Measurements from ENCODE around the gene ST7. TPM values are rescaled to one million over a fixed set of nuclear protein-coding genes. Genes with fewer than 3 reads are reported as not detected.

Gene ST7
- total RNA-seq, 2 experiments from 2014 or later: 9.6 to 10.7 TPM

GRCh38 chr7:117045927-117046710 is 92.8 kb downstream of the ST7 start:
- TF ChIP-seq, protein P1, sequence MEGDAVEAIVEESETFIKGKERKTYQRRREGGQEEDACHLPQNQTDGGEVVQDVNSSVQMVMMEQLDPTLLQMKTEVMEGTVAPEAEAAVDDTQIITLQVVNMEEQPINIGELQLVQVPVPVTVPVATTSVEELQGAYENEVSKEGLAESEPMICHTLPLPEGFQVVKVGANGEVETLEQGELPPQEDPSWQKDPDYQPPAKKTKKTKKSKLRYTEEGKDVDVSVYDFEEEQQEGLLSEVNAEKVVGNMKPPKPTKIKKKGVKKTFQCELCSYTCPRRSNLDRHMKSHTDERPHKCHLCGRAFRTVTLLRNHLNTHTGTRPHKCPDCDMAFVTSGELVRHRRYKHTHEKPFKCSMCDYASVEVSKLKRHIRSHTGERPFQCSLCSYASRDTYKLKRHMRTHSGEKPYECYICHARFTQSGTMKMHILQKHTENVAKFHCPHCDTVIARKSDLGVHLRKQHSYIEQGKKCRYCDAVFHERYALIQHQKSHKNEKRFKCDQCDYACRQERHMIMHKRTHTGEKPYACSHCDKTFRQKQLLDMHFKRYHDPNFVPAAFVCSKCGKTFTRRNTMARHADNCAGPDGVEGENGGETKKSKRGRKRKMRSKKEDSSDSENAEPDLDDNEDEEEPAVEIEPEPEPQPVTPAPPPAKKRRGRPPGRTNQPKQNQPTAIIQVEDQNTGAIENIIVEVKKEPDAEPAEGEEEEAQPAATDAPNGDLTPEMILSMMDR (conservative IDR thresholded peaks at IDR 0.05; ENCODE audit: low read length): no peak
- TF ChIP-seq EZH2phosphoT487 (IDR thresholded peaks at IDR 0.05; ENCODE audit: borderline replicate concordance, low read depth, low read length): no peak
- H3K4me2 ChIP-seq (ENCODE audit: low read length): no peak overlapping the region
- no peaks in the 10 kb centered on the region for H3K36me3 ChIP-seq (ENCODE audit: insufficient read depth, low read length)
- no peak overlapping the region for H3K27ac ChIP-seq (ENCODE audit: low read depth, low read length, poor library complexity, severe bottlenecking)
- DNase-seq (ENCODE audit: low spot score): no peak
- no TSS peak for BruUV-seq (replicated peaks)
- H3K79me2 ChIP-seq (ENCODE audit: insufficient read depth, low read depth, low read length): no peaks in the 10 kb centered on the region
- intact Hi-C loops (cut with micrococcal nuclease; ENCODE audit: unreplicated experiment): no loop called here
- POLR2A ChIA-PET: no interaction called here
- no peak overlapping the region for H2AFZ ChIP-seq (ENCODE audit: low read length)
- CTCF ChIA-PET (ENCODE audit: unreplicated experiment): no interaction called here
- no peaks in the 10 kb centered on the region for H3K9me2 ChIP-seq (ENCODE audit: insufficient read depth, low read length)
- no peaks in the 10 kb centered on the region for H3K9me3 ChIP-seq (ENCODE audit: low read length)
- H3K4me1 ChIP-seq (ENCODE audit: insufficient read depth, low read length, poor library complexity, severe bottlenecking): no peaks in the 10 kb centered on the region
- H4K20me1 ChIP-seq (ENCODE audit: insufficient read depth, low read length): no peaks in the 10 kb centered on the region; the same call in 1 of the 2 replicates
- no peak overlapping the region for H3K4me3 ChIP-seq (ENCODE audit: low read depth, low read length, poor library complexity, severe bottlenecking)

- Histone ChIP-seq H3K27ac (ENCODE audit: low read depth, low read length, poor library complexity, severe bottlenecking) (no peak overlapping the region), H3K4me1 (ENCODE audit: insufficient read depth, low read length, poor library complexity, severe bottlenecking) (no peaks in the 10 kb centered on the region), H3K4me3 (ENCODE audit: low read depth, low read length, poor library complexity, severe bottlenecking) (no peak overlapping the region), H3K4me2 (ENCODE audit: low read length) (no peak overlapping the region), H3K9me3 (ENCODE audit: low read length) (no peaks in the 10 kb centered on the region), H3K79me2 (ENCODE audit: insufficient read depth, low read depth, low read length) (no peaks in the 10 kb centered on the region), H3K36me3 (ENCODE audit: insufficient read depth, low read length) (no peaks in the 10 kb centered on the region), H4K20me1 (ENCODE audit: insufficient read depth, low read length) (no peaks in the 10 kb centered on the region; the same call in 1 of the 2 replicates), H3K9me2 (ENCODE audit: insufficient read depth, low read length) (no peaks in the 10 kb centered on the region), H2AFZ (ENCODE audit: low read length) (no peak overlapping the region)
- CTCF ChIA-PET (ENCODE audit: unreplicated experiment): no interaction called here
- intact Hi-C loops (cut with micrococcal nuclease; ENCODE audit: unreplicated experiment): no loop called here
- TF ChIP-seq EZH2phosphoT487 (IDR thresholded peaks at IDR 0.05; ENCODE audit: borderline replicate concordance, low read depth, low read length): no peak
- DNase-seq (ENCODE audit: low spot score): no peak
- POLR2A ChIA-PET: no interaction called here
- BruUV-seq (replicated peaks): no TSS peak
These were observed 94.2 kb downstream of the ST7 start for GRCh38 chr7:117047496-117047895.

- H3K79me2 ChIP-seq (ENCODE audit: insufficient read depth, low read depth, low read length): no peaks in the 10 kb centered on the region
- H3K4me3 ChIP-seq (ENCODE audit: low read depth, low read length, poor library complexity, severe bottlenecking): no peak overlapping the region
- intact Hi-C loops (cut with micrococcal nuclease; ENCODE audit: unreplicated experiment): no loop called here
- H3K27ac ChIP-seq (ENCODE audit: low read depth, low read length, poor library complexity, severe bottlenecking): no peak overlapping the region
- DNase-seq (ENCODE audit: low spot score): no peak
- no peaks in the 10 kb centered on the region; the same call in 1 of the 2 replicates for H4K20me1 ChIP-seq (ENCODE audit: insufficient read depth, low read length)
- BruUV-seq (replicated peaks): no TSS peak
- no peaks in the 10 kb centered on the region for H3K9me3 ChIP-seq (ENCODE audit: low read length)
- no peaks in the 10 kb centered on the region for H3K36me3 ChIP-seq (ENCODE audit: insufficient read depth, low read length)
- no peak overlapping the region for H2AFZ ChIP-seq (ENCODE audit: low read length)
- ChIA-PET POLR2A (no interaction called here), CTCF (ENCODE audit: unreplicated experiment) (no interaction called here)
- no peaks in the 10 kb centered on the region for H3K9me2 ChIP-seq (ENCODE audit: insufficient read depth, low read length)
- no peak for TF ChIP-seq EZH2phosphoT487 (IDR thresholded peaks at IDR 0.05; ENCODE audit: borderline replicate concordance, low read depth, low read length)
- TF ChIP-seq, protein P1 (conservative IDR thresholded peaks at IDR 0.05; ENCODE audit: low read length): no peak
- H3K4me2 ChIP-seq (ENCODE audit: low read length): no peak overlapping the region
- no peaks in the 10 kb centered on the region for H3K4me1 ChIP-seq (ENCODE audit: insufficient read depth, low read length, poor library complexity, severe bottlenecking)
These were observed 95.0 kb downstream of the ST7 start for GRCh38 chr7:117048114-117048866.

All from OCI-LY7 (cell line).